OCI-LY3 (cell line): Measurements from ENCODE around the gene CLTC.

Experiments
- CTCF ChIP-seq: fragments of 200-600, 300-600 bp; sonication (generic); IDR thresholded peaks from 2 replicates; pipeline ENCODE4 v1.5.1; 2014; ENCODE audit warnings: antibody characterized with exemption, low read length, low read depth
- EZH2phosphoT487 ChIP-seq: fragments of 200-600 bp; shearing (Covaris generic); IDR thresholded peaks from 2 replicates; pipeline ENCODE4 v1.6.1; 2018; ENCODE audit warnings: antibody characterized with exemption, mixed run types, low read depth

GRCh38 chr17:59616253-59616920 lies 3.3 kb upstream of the CLTC start:
- TF ChIP-seq CTCF (no peak), EZH2phosphoT487 (no peak)
